A172 (cell line): ENCODE measurements around the gene EPHB1. TPM values are rescaled to one million over a fixed set of nuclear protein-coding genes. Genes with fewer than 3 reads are reported as not detected.

Experiments
- DNase-seq: peaks from one replicate; pipeline ENCODE4 v3.0.0-alpha.2; 2015; ENCODE audit warnings: low spot score
- total RNA-seq: library from RNA; depleted of rRNA; stranded (reverse); fragments of >200 nt; shearing (Covaris generic); gene quantifications from 2 replicates; pipeline ENCODE4 v1.2.3, GENCODE V29; 2014

EPHB1 gene
- total RNA-seq, 1 experiment from 2014 or later, result not detected

GRCh38 chr3:134908271-134908670 lies 113.2 kb downstream of the EPHB1 start:
- no peak for DNase-seq

DNA sequence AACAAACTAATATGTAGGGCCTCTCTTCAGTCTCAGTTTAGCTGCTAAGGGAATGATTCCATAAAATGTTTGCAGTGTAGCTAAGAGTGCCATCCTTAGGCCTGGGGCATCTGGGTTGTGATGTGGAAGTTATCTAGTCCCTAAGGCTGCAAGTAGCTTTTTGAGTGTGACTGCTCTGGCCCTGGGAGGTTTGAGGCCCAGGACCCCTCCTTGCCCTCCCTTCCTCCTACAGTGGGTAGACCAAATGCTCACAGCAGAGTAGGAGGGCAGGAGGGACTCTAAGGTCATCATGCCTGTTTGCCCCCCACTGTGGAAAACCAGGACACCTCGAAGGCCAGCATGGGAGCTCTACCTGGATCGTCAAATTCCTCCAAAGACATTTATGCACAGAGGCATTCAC lies 115.0 kb downstream of the EPHB1 start:
- no peak for DNase-seq

GRCh38 chr3:134911586-134912548 lies 116.8 kb downstream of the EPHB1 start:
- DNase-seq, result no peak

- no peak for DNase-seq
Observed at GRCh38 chr3:134916276-134916961, 121.4 kb downstream of the EPHB1 start.

DNA sequence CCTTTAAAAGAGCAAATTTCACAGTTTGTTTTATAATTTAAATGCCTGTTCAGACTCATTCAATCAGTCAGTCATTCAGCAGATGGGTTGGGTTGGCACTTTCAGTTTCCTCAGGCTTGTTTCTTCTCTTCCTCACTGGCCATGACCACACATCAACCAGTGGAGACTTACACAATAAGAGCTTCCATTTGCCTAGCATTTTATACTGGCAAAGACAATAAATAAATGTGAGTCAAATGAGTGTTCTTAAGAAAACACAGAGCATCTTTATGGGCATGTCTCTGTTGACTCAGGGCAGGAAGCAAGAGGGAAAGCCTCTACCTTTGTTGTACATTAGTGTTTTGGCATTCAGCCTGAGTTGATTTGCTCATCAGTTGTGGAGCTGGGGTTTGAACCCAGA lies 122.6 kb downstream of the EPHB1 start:
- no peak for DNase-seq

DNA sequence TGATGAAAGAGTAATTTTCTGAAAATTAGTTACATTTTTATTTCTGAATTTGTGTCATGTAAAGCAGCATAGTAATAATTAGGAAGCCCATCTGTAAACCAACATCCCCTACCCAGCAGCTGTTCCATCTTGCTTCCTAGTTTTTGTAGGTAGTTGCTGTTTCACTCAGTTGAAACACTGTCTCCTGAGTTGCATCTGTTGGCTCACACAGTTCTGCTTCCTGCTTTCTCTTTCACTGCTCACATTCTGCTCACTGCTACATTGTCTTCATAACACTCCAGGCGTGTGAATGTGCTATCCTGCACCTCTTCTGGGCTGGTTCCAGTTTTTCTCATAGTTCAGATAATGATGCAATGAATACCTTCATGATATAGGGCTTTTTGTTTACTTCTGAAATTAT lies 123.4 kb downstream of the EPHB1 start:
- no peak for DNase-seq

GRCh38 chr3:134922101-134922500 lies 127.0 kb downstream of the EPHB1 start:
- DNase-seq, result no peak

DNA sequence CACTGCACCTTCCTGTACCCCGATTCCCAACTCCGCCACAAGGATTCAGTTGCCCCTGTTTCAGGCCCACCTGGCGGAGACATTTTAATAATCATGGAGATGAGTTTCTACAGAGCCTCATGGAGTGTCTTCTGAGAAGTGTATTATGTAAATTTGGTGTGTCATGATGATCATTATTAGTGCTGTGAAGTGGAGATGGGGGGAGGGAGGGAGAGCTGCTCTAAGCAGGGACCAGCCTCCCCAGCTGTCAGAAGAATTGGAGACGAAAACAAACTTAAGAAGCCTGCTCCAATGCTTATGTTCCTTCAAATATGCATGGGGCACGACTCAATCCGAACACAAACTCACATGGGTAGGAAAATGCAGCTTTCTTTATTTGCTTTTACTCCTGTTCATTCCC lies 127.8 kb downstream of the EPHB1 start:
- no peak for DNase-seq

- no peak for DNase-seq
Observed at GRCh38 chr3:134923286-134923685, 128.2 kb downstream of the EPHB1 start.

GRCh38 chr3:134927599-134927998 lies 132.5 kb downstream of the EPHB1 start:
- DNase-seq, result no peak

DNA sequence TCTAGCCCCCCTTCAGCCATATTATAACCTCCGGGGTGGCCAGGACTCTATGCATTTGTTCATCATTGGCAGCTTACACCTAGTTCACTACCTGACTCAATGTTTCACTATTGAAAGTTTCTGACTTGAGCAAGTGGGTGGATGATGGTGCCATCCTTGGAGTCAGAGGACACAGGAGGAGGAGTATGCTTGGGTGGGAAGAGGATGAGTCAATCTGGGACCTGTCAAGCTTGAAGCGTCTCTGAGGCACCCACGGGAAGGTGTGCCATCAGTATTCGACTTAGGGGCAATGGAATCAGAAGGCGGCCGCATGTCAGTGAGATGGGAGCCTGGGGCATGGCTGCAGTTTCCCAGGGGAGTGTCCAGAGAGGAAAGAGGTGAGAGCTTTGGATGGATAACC lies 133.3 kb downstream of the EPHB1 start:
- no peak for DNase-seq

DNA sequence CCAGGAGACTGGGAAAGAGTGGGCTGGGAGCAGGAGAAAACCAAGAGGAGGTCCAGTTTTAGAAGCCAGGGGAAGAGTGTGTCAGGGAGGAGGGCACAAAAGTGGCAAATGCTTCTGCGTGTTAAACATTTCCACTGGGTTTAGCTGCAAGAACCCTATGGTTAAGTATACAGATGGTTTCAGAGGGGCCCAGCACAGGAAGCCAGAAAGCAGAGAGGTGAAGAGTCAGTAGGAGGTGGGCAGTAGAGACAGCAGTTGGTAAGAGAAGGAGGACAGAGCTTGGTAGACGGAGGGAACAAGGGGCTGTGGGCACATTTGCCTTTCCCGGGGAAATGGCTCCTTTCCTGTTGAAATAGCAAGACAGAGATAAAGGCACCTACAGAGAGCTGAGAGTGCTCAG lies 133.8 kb downstream of the EPHB1 start:
- DNase-seq, result no peak

DNA sequence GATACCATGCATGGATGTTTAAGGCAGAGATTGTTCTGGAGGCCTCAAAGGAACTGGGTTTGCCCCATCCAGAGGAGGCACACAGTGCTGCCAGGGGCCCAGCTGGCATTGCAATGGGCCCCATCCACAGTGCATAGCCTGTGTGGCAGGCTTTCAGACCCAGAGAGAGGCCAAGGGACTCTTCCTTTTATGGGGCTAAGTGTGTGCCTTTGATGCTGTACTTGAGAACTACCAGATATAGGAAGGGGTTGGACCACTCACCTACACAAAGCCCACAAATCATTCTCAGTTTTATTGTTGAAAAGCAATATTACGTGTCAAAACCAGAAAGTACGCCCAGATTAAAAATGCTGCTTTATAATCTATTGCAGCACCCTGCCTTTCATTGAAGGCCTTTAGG lies 134.9 kb downstream of the EPHB1 start:
- no peak for DNase-seq

GRCh38 chr3:134931045-134931785 lies 136.2 kb downstream of the EPHB1 start:
- DNase-seq, result no peak

- DNase-seq, result no peak
Observed at GRCh38 chr3:134932035-134932434, 137.0 kb downstream of the EPHB1 start.

DNA sequence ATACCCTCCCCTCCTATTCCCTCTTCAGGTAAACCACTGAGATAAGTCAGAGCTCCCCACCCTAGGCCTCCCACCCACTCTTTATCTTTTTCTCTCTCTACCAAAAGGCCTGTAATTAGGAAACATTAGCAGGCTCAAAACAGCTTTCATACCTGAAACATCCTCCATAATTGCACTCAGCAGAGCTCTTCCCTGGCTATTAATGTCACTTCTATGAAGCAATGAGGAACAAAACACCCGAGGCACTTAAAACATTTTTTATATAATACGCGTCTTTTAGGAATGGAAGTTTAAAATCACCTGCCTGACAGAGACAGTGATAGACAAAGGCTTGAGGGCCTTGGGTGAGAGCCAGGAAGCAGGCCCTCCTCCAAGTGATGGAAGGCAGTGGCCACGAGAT lies 138.9 kb downstream of the EPHB1 start:
- DNase-seq, result no peak

GRCh38 chr3:134934933-134935332 lies 139.9 kb downstream of the EPHB1 start:
- no peak for DNase-seq

DNA sequence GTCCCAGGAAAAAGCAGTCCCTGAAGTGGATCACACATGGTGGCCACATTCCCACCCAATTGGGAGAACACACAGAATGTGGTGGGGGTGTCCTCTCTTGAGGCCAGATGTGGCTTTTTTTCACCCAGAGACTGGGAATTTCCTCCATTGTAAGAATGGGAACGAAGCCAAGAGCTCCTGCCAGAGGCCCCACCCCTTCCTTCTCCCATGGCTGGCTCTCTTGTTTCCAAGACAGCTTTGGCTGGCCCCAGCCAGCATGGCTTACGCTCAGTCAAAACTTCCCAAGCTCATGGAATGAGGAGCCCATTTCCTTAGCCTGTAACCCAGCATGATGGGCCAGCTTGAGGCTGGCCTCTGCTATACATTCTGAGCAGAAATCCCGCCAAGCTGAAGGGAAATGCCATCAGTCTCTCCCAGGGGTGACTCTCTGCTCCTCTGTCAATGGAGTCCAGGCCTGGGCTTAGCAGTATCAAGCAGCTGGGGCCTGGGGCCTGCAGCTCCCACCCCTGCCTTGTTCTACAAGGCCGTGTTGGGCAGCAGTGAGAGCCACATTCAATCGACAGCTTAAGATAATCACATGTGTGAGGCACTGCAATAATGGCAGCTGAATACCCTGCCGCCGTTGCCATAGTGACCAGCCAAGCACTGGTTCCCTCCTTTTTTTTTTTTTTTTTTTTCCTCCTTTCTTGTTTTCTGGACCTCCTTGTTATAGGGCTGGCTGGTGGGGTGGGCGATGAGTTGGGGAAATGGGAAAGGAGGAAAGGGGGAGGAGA lies 142.4 kb downstream of the EPHB1 start:
- DNase-seq, result no peak

- no peak for DNase-seq
Observed at GRCh38 chr3:134938029-134938525, 143.0 kb downstream of the EPHB1 start.

- no peak for DNase-seq
Observed at GRCh38 chr3:134939978-134940377, 144.9 kb downstream of the EPHB1 start.

- no peak for DNase-seq
Observed at GRCh38 chr3:134941820-134942219, 146.8 kb downstream of the EPHB1 start.
